ENCODE measurements around the gene PDE10A. TPM values are rescaled to one million over a fixed set of nuclear protein-coding genes. Genes with fewer than 3 reads are reported as not detected.

Gene PDE10A
- total RNA-seq, 1 experiment from 2014 or later = 0.31 TPM

DNA sequence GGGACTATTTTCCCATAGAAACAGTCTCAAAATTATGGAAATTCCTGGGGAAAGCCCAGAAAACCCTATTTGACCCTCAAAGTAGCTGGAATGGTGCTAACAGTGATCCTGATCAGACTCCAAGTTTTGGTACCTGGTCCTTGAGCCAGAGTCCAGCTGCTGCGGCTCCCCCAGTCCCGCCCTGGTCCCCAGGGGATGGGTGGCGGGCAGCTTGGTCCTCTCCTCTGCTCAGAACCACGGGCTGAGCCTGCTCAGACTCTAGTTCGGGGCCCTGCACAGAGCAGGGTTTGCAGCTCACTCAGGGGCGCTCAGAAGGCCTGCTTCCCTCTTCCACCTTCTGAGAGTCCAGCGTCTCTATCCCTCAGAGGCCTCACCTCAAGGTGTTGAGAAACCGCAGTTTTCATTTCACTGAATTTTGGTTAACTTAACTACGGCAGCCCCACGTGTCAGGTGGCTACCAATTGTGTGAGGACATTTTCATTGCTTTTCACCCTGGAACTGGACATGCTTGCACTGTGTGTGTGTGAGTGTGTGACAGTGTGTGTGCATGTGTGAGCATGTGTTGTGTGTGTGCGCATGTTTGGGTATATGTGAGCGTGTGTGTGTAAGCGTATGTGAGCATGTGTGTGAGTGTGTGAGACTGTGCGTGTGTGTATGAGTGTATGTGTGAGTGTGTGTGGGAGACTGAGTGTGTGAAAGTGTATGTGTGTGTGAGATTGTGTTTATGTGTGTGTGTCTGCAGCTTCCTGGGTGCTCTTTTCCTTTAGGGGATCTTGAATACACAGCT lies 44.2 kb upstream of the PDE10A start:
- no peak overlapping the region for H3T11ph ChIP-seq (ENCODE audit: low read length)
- H3K9me3 Mint-ChIP-seq = no peaks in the 10 kb centered on the region
- H3K23me2 ChIP-seq (ENCODE audit: insufficient read length, low read depth, low read length, poor library complexity, severe bottlenecking) = no peaks in the 10 kb centered on the region
- no peaks in the 10 kb centered on the region for H3K27me3 ChIP-seq (ENCODE audit: insufficient read depth, low read length)
- TF ChIP-seq, protein P1, sequence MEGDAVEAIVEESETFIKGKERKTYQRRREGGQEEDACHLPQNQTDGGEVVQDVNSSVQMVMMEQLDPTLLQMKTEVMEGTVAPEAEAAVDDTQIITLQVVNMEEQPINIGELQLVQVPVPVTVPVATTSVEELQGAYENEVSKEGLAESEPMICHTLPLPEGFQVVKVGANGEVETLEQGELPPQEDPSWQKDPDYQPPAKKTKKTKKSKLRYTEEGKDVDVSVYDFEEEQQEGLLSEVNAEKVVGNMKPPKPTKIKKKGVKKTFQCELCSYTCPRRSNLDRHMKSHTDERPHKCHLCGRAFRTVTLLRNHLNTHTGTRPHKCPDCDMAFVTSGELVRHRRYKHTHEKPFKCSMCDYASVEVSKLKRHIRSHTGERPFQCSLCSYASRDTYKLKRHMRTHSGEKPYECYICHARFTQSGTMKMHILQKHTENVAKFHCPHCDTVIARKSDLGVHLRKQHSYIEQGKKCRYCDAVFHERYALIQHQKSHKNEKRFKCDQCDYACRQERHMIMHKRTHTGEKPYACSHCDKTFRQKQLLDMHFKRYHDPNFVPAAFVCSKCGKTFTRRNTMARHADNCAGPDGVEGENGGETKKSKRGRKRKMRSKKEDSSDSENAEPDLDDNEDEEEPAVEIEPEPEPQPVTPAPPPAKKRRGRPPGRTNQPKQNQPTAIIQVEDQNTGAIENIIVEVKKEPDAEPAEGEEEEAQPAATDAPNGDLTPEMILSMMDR (conservative IDR thresholded peaks at IDR 0.05) = no peak
- H2BK20ac ChIP-seq (ENCODE audit: low read depth, low read length, poor library complexity, severe bottlenecking) = no peak overlapping the region
- WGBS (ENCODE audit: extremely low coverage, insufficient read length, low lambda C conversion rate) = 100% methylated on average over 1 of the region's 14 CpGs
- no peak overlapping the region for H3K14ac ChIP-seq (ENCODE audit: insufficient read depth, low read length)
- no peak overlapping the region for H3K4me2 ChIP-seq (ENCODE audit: insufficient read depth, insufficient read length, low read length)
- no peaks in the 10 kb centered on the region for H3K79me2 ChIP-seq (ENCODE audit: insufficient read depth, low read length)
- no peak overlapping the region for H4K8ac ChIP-seq (replicated peaks; ENCODE audit: insufficient read length, low read depth, low read length)
- H3K4me1 ChIP-seq (ENCODE audit: insufficient read depth, low read length) = no peaks in the 10 kb centered on the region
- H3K4ac ChIP-seq (ENCODE audit: low read depth, low read length) = no peak overlapping the region
- no peak overlapping the region for H4K5ac ChIP-seq (ENCODE audit: insufficient read length, low read depth, low read length)
- H3K4me1 Mint-ChIP-seq = peaks cover 6 to 11% of the 10 kb centered on the region in 2 experiments; a peak in 2 of 4 replicates
- H3K27me3 Mint-ChIP-seq (ENCODE audit: low read depth) = peaks cover 3% of the 10 kb centered on the region; the same call in 1 of the 2 replicates
- no peaks in the 10 kb centered on the region for H3K79me1 ChIP-seq (ENCODE audit: insufficient read depth, low read depth, low read length, poor library complexity, severe bottlenecking)
- no peak overlapping the region for H2BK120ac ChIP-seq (ENCODE audit: low read depth, low read length, poor library complexity, severe bottlenecking)
- no peak overlapping the region for H3K23ac ChIP-seq (ENCODE audit: insufficient read length, low read depth, low read length)
- no peak overlapping the region for H3K9ac ChIP-seq (ENCODE audit: extremely low read depth, insufficient read length, low read length)
- no peak overlapping the region for H2BK12ac ChIP-seq (ENCODE audit: insufficient read length, low read depth, low read length)
- no peaks in the 10 kb centered on the region for H3K9me3 ChIP-seq (ENCODE audit: control insufficient read depth, low read depth, low read length)
- no peak overlapping the region for H4K91ac ChIP-seq (ENCODE audit: insufficient read length, low read depth, low read length)
- H3K4me3 Mint-ChIP-seq = no peak overlapping the region
- H4K20me1 ChIP-seq (ENCODE audit: control insufficient read depth, insufficient read depth, insufficient read length) = no peaks in the 10 kb centered on the region
- no peaks in the 10 kb centered on the region; a peak in 2 of 7 replicates for H3K36me3 Mint-ChIP-seq (ENCODE audit: insufficient read depth in 1 of 3, low read depth in 3 of 3)
- H3K56ac ChIP-seq (ENCODE audit: insufficient read length, low read depth, low read length) = no peak overlapping the region
- DNase-seq = no peak
- H3K27ac ChIP-seq (ENCODE audit: insufficient read length, low read depth, low read length) = no peak overlapping the region
- H2BK5ac ChIP-seq (ENCODE audit: insufficient read length, low read length) = no peak overlapping the region
- H2BK15ac ChIP-seq (ENCODE audit: low read depth, low read length) = no peak overlapping the region
- no peak overlapping the region for H3K27ac Mint-ChIP-seq
- H3K18ac ChIP-seq (ENCODE audit: insufficient read length, low read depth, low read length) = no peak overlapping the region
- H2AK5ac ChIP-seq (ENCODE audit: insufficient read length, low read length) = no peak overlapping the region
- H2AFZ ChIP-seq (ENCODE audit: low read length) = no peak overlapping the region

All from H9 (cell line).